Stimulated activated CD8-positive, alpha-beta memory T cell treated with anti-CD3 and anti-CD28 coated beads, Interleukin-7, amount 100 ng/mL, for 1 hour (primary cell): Measurements from ENCODE around the gene MAP2K4.

ENCODE experiments used
- DNase-seq, 2 donors: peaks; one replicate each; pipeline ENCODE4 v3.0.0-alpha.2; 2020; ENCODE audit warnings: low read depth in 2 of 2

MAP2K4 gene

GRCh38 chr17:12088035-12088434 lies 67.4 kb downstream of the MAP2K4 start:
- DNase-seq: no peak

- no peak for DNase-seq
These were observed 69.2 kb downstream of the MAP2K4 start for GRCh38 chr17:12089809-12090384.

GRCh38 chr17:12094336-12094735 lies 73.7 kb downstream of the MAP2K4 start:
- no peak for DNase-seq

GRCh38 chr17:12095522-12095921 lies 74.8 kb downstream of the MAP2K4 start:
- no peak for DNase-seq

- no peak for DNase-seq
These were observed 76.6 kb downstream of the MAP2K4 start for GRCh38 chr17:12097326-12097725.

- no peak for DNase-seq
These were observed 77.9 kb downstream of the MAP2K4 start for GRCh38 chr17:12098568-12098967.

GRCh38 chr17:12099412-12099811 lies 78.7 kb downstream of the MAP2K4 start:
- DNase-seq: no peak

- DNase-seq: no peak
These were observed 84.2 kb downstream of the MAP2K4 start for GRCh38 chr17:12104831-12105230.

GRCh38 chr17:12107905-12108304 lies 87.2 kb downstream of the MAP2K4 start:
- no peak for DNase-seq

- DNase-seq: no peak
These were observed 90.2 kb downstream of the MAP2K4 start for GRCh38 chr17:12110906-12111305.

GRCh38 chr17:12113156-12113555 lies 92.5 kb downstream of the MAP2K4 start:
- no peak for DNase-seq

GRCh38 chr17:12114686-12115418 lies 94.2 kb downstream of the MAP2K4 start:
- DNase-seq: no peak

GRCh38 chr17:12116143-12116542 lies 95.5 kb downstream of the MAP2K4 start:
- no peak for DNase-seq

GRCh38 chr17:12118617-12119016 lies 97.9 kb downstream of the MAP2K4 start:
- no peak for DNase-seq

- no peak for DNase-seq
These were observed 101.4 kb downstream of the MAP2K4 start for GRCh38 chr17:12122075-12122474.

GRCh38 chr17:12127177-12127576 lies 106.5 kb downstream of the MAP2K4 start:
- DNase-seq: no peak

- no peak for DNase-seq
These were observed 107.0 kb downstream of the MAP2K4 start for GRCh38 chr17:12127667-12128066.

- DNase-seq: no peak
These were observed 108.3 kb downstream of the MAP2K4 start for GRCh38 chr17:12128946-12129345.

- DNase-seq: no peak
These were observed 112.5 kb downstream of the MAP2K4 start for GRCh38 chr17:12133183-12133582.

GRCh38 chr17:12134101-12134500 lies 113.4 kb downstream of the MAP2K4 start:
- DNase-seq: no peak

- DNase-seq: no peak
These were observed 113.9 kb downstream of the MAP2K4 start for GRCh38 chr17:12134587-12134986.

GRCh38 chr17:12136243-12136642 lies 115.6 kb downstream of the MAP2K4 start:
- no peak for DNase-seq

- DNase-seq: no peak
These were observed 116.0 kb downstream of the MAP2K4 start for GRCh38 chr17:12136646-12137045.

- DNase-seq: no peak
These were observed 117.2 kb downstream of the MAP2K4 start for GRCh38 chr17:12137859-12138258.
